Esophagus squamous epithelium (tissue), 5 donors: ENCODE data around the gene BTNL2. TPM values are rescaled to one million over a fixed set of nuclear protein-coding genes. Genes with fewer than 3 reads are reported as not detected.
A peak's percentile ranks its signal among the peaks of the same experiment; 100 is the strongest.
"Not testable (repeated sequence)": the region's sequence is repeated elsewhere in the genome, so short reads cannot be mapped to it uniquely, and the experiment has no call there.

Experiments
- DNase-seq: peaks from one replicate; lab custom pipeline; 2025; lab: John Stamatoyannopoulos, UW
- H3K27ac ChIP-seq, 4 donors: fragments of 200-600 bp; sonication (generic); one replicate each; pipeline ENCODE4 v1.5.1; 2016 to 2019; ENCODE audit warnings: mild to moderate bottlenecking in 1 of 4
- H3K27me3 ChIP-seq, 4 donors: fragments of 200-600 bp; sonication (generic); 1 replicate in 3 of 4; 2 replicates in 1 of 4; pipeline versions ENCODE4 v1.5.1 to v1.6.0; 2017 to 2021; ENCODE audit warnings: antibody characterized with exemption in 1 of 4
- H3K36me3 ChIP-seq, 3 donors: fragments of 200-600 bp; sonication (generic); one replicate each; pipeline ENCODE4 v1.5.1; 2016 to 2019
- H3K4me1 ChIP-seq, 3 donors: fragments of 200-600 bp; sonication (generic); one replicate each; pipeline ENCODE4 v1.5.1; 2017 to 2019
- H3K4me3 ChIP-seq, 4 donors: fragments of 200-600 bp; sonication (generic); 1 replicate in 3 of 4; 2 replicates in 1 of 4; pipeline ENCODE4 v1.5.1; 2016 to 2019; ENCODE audit warnings: mild to moderate bottlenecking in 2 of 4, moderate library complexity in 1 of 4
- H3K9me3 ChIP-seq, 3 donors: fragments of 200-600 bp; sonication (generic); one replicate each; pipeline ENCODE4 v1.5.1; 2016 to 2019
- POLR2A ChIP-seq, 4 donors: fragments of 450-650 bp; IDR thresholded peaks; one replicate each; pipeline ENCODE4 v1.6.1; 2017; ENCODE audit warnings: antibody characterized with exemption in 4 of 4, mild to moderate bottlenecking in 4 of 4, moderate library complexity in 3 of 4
- WGBS, 2 donors: methylation state at CpG; one replicate each; pipeline ENCODE4 v1.1.5; 2018; 5-methylcytosine and 5-hydroxymethylcytosine counted together
- intact Hi-C: fragments of 100-400 bp; cut with DNase I; formaldehyde crosslinking; loops from one replicate; pipeline ENCODE4 v1.15.0; 2022
- total RNA-seq, 4 donors: library from RNA; depleted of rRNA; stranded (reverse); fragments of >200 nt; gene quantifications; one replicate each; pipeline ENCODE4 v1.1.0, GENCODE V29; 2016
- TF ChIP-seq, protein P1 (sequence below), 6 experiments: fragments of 450-650 bp in 4 of 6; fragments of 200-600 bp in 2 of 6; sonication (generic) in 2 of 6; IDR thresholded peaks; one replicate each; pipeline ENCODE4 v1.5.1; 2016 to 2019; ENCODE audit warnings: antibody characterized with exemption in 6 of 6, mild to moderate bottlenecking in 4 of 6, moderate library complexity in 4 of 6
- donor health status: DM: yes; HTN: yes; CAD: no.

Gene BTNL2
- total RNA-seq, 4 donors from 2014 or later: not detected

DNA sequence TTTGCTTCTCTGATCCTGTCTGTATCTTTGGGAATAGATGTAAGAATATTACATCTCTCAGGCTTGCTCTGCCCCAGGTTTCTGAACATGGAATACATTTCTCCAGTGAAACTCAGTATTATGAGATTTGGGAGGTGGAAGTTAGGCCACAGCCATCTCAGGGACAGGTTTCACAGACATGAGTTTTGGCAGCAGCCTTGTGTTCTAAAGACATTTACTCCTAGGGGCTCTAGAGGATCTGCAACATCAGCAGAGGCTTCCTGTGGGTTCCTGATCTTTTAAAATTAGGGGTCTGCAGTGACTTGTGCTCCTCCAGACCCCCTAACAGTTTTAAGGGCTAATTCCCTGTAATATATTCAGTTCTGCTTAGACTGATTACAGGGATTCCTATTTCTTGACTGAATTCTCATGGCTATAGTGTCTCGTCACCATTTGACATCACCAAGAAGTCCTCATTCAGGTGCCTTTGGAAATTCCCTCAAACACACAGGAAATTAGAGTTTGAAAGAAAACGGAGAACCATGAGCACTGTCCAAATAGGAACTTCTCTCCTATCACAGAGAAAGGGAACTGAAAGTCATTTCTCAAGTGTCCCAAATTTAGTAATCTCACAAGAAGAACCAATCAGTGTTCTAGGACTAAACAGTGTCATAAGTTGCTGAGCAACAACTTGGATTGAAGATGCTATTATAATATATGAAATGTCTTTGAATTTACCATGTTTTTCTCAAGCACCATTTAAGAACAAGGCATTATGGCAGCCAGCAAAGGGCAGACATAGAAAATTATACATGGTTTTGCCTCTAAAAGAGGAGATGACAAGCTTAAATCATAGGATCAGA lies 30.2 kb upstream of the BTNL2 start:
- intact Hi-C loops: no loop called here
- DNase-seq: no peak

DNA sequence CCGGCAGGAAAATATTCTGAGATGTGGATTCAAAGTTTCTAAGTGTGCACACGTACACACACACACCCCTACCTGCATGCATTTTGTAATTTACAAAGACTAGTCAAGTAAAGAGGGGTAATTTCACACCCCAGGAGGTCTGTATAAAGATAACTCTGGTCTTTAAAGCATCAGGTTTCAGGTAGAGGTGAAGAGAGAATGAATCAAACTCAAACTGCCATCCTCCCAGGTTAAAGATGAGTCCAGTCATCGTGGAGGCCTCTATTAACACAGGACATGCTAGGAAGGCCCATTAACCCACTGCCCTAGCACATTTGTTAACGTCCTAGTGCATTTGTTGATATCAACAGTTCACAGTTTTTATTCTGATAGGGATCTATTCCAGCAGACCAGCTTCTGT lies 29.2 kb upstream of the BTNL2 start:
- peak overlapping the region in 1 of 4 donors; percentile 34 for H3K27ac ChIP-seq
- H3K4me1 ChIP-seq: no peaks in the 10 kb centered on the region
- WGBS, 2 donors: 61 to 71% methylated on average over 4 of the region's 4 CpGs
- H3K9me3 ChIP-seq: no peaks in the 10 kb centered on the region
- no peak for DNase-seq
- TF ChIP-seq POLR2A (IDR thresholded peaks at IDR 0.05): no peak
- H3K36me3 ChIP-seq: no peaks in the 10 kb centered on the region
- H3K27me3 ChIP-seq: peaks cover 0 to 7% (median 0%) of the 10 kb centered on the region in 4 donors
- intact Hi-C loops: no loop called here
- H3K4me3 ChIP-seq: no peak overlapping the region

More for the DNA sequence above, 30.2 kb upstream of the BTNL2 start:
- Histone ChIP-seq H3K4me1 (no peaks in the 10 kb centered on the region), H3K27me3 (peaks cover 0 to 3% (median 0%) of the 10 kb centered on the region in 4 donors), H3K36me3 (no peaks in the 10 kb centered on the region), H3K4me3 (no peak overlapping the region), H3K27ac (peak overlapping the region; percentile 6 to 75 (median 41)), H3K9me3 (no peaks in the 10 kb centered on the region)
- WGBS, 2 donors: 35 to 39% methylated on average over 2 of the region's 2 CpGs
- TF ChIP-seq, protein P1, sequence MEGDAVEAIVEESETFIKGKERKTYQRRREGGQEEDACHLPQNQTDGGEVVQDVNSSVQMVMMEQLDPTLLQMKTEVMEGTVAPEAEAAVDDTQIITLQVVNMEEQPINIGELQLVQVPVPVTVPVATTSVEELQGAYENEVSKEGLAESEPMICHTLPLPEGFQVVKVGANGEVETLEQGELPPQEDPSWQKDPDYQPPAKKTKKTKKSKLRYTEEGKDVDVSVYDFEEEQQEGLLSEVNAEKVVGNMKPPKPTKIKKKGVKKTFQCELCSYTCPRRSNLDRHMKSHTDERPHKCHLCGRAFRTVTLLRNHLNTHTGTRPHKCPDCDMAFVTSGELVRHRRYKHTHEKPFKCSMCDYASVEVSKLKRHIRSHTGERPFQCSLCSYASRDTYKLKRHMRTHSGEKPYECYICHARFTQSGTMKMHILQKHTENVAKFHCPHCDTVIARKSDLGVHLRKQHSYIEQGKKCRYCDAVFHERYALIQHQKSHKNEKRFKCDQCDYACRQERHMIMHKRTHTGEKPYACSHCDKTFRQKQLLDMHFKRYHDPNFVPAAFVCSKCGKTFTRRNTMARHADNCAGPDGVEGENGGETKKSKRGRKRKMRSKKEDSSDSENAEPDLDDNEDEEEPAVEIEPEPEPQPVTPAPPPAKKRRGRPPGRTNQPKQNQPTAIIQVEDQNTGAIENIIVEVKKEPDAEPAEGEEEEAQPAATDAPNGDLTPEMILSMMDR (IDR thresholded peaks at IDR 0.05): no peak
- peak in 1 of 4 donors; percentile 33 for TF ChIP-seq POLR2A (IDR thresholded peaks at IDR 0.05)

DNA sequence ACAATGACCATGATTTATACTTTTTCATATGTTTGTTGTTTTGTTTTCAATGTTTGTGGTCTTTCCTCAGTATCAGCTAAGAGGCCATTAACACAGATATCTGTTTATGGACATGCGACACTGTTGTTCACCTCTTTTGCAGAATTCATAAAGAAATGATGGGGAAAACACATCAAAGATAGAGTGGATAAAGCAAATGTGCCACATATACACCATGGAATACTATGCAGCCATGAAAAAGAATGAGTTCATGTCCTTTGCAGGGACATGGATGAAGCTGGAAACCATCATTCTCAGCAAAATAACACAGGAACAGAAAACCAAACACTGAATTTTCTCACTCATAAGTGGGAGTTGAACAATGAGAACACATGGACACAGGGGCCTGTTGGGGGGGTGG lies 27.0 kb upstream of the BTNL2 start:
- intact Hi-C loops, DNase-seq, H3K36me3 ChIP-seq, H3K4me3 ChIP-seq, H3K27ac ChIP-seq, H3K4me1 ChIP-seq, H3K9me3 ChIP-seq: not testable (repeated sequence)
- 87 to 89% methylated on average over 1 of the region's 1 CpG for WGBS, 2 donors
- peaks cover 0 to 16% (median 0%) of the 10 kb centered on the region in 4 donors for H3K27me3 ChIP-seq

DNA sequence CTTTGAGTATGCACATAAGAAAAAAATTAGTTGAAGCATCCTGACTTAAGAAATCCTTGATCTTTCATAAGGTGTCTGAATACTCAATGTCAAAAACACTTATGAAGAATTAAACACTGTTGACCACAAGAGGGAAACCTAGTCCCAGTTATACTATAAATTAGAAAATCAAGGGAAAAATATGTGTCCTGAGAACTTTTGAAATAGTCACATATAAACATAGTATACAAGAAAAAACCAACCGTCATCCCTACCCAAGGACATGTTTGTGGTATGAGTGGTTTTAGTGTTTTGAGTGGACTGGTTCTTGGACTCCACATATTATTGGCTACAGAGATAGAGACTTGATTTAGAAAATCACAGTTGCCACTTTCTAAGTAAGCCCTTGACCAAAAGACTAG lies 25.1 kb upstream of the BTNL2 start:
- DNase-seq: no peak

DNA sequence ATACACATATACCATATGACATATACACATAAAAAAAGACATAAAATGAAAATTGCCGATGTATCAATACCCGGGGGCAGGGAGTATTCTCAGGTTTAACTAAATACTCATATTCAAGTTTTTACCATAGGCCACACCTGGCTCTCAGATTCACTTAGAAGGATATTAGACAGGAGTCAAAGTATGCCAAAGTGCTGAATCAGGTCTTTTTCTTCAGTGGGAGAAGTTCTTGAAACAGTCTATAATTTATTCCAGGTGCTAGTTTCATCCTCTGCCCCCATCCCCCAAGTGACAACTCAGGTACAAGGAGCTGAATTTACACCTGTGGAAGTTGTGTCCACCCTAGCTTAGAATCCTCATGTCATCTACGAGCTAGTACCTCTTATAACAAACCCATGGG lies 24.2 kb upstream of the BTNL2 start:
- Histone ChIP-seq H3K27me3 (peaks cover 0 to 19% (median 0%) of the 10 kb centered on the region in 4 donors), H3K4me3 (no peak overlapping the region), H3K36me3 (no peaks in the 10 kb centered on the region), H3K4me1 (no peaks in the 10 kb centered on the region), H3K9me3 (no peaks in the 10 kb centered on the region), H3K27ac (no peak overlapping the region)
- intact Hi-C loops: no loop called here
- WGBS, 2 donors: 58 to 76% methylated on average over 3 of the region's 3 CpGs
- DNase-seq: no peak
- no peak for TF ChIP-seq POLR2A (IDR thresholded peaks at IDR 0.05)
- TF ChIP-seq, protein P1 (IDR thresholded peaks at IDR 0.05): no peak

More for the DNA sequence above, 25.1 kb upstream of the BTNL2 start:
- no peaks in the 10 kb centered on the region for H3K9me3 ChIP-seq
- no peaks in the 10 kb centered on the region for H3K4me1 ChIP-seq
- 0% methylated on average over 1 of the region's 1 CpG for WGBS, 2 donors
- H3K27me3 ChIP-seq: peaks cover 0 to 19% (median 0%) of the 10 kb centered on the region in 4 donors
- TF ChIP-seq, protein P1 (IDR thresholded peaks at IDR 0.05): peak in 4 of 6 experiments; percentile 29 to 64 (median 57)
- no peak for TF ChIP-seq POLR2A (IDR thresholded peaks at IDR 0.05)
- no peaks in the 10 kb centered on the region for H3K36me3 ChIP-seq
- no peak overlapping the region for H3K4me3 ChIP-seq
- no peak overlapping the region for H3K27ac ChIP-seq
- intact Hi-C loops: no loop called here

DNA sequence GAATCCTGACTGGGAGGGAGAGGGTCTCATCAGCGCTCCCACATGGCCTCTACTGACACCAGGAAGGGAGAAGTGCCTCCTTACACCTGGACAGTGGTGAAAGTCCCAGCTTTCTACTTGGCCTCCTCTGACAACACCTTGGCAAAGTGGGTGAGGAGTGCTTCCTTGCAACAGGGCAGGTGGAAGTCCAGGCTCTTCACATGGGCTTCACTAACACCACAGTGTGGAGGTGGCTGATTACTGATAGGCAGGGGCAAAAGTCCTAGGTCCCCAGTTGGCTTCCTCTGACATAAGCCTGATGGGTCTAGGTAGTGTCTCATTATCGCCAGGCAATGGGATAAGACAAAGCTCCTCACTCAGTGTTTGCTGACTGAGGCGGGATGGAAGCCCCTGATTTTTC lies 23.2 kb upstream of the BTNL2 start:
- intact Hi-C loops: no loop called here
- 80 to 85% methylated on average over 2 of the region's 3 CpGs for WGBS, 2 donors

More for the DNA sequence above, 23.2 kb upstream of the BTNL2 start:
- Histone ChIP-seq H3K9me3 (no peaks in the 10 kb centered on the region), H3K27me3 (peaks cover 0 to 19% (median 0%) of the 10 kb centered on the region in 4 donors), H3K36me3 (no peaks in the 10 kb centered on the region), H3K4me3 (no peak overlapping the region), H3K27ac (no peak overlapping the region), H3K4me1 (no peaks in the 10 kb centered on the region)
- TF ChIP-seq, protein P1 (IDR thresholded peaks at IDR 0.05): no peak
- no peak for TF ChIP-seq POLR2A (IDR thresholded peaks at IDR 0.05)
- no peak for DNase-seq
